HCEC 1CT (cell line): Measurements from ENCODE around the gene PPP1R1C.
"Not testable (repeated sequence)": the region's sequence is repeated elsewhere in the genome, so short reads cannot be mapped to it uniquely, and the experiment has no call there.

Experiments used
- DNase-seq: peaks from one replicate; pipeline ENCODE4 v3.0.0-alpha.2; 2017

The PPP1R1C gene, protein sequence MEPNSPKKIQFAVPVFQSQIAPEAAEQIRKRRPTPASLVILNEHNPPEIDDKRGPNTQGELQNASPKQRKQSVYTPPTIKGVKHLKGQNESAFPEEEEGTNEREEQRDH

DNA sequence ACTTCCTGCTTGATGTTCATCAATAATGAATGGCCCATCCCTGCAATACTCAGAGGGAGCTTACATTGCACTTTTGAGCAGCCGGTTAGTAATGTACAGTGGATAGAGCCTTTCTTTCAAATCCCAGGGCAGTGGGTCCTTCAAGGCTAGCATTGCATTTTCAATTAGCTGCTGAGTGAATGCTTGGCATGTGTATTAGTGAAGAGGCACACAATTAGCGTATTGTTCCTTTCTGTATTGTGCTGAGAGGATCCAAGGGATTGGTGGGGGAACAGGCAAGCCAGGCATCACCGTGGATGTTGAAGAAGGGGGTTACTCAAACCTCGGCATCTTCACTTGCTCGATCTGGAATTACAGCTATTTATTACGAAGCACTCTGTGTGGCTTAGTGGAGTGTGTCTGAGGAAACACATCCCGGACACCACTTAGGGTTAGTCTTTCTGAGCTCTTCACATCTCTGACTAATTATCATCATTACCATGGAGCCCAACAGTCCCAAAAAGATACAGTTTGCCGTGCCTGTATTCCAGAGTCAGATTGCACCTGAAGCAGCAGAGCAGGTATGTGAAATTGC, at the start of gene PPP1R1C:
TSS of gene PPP1R1C (plus strand) at position 222 of the 574 bp plus-strand sequence. CDS start at position 480, 258 bp downstream.
- DNase-seq, result no peak

DNA sequence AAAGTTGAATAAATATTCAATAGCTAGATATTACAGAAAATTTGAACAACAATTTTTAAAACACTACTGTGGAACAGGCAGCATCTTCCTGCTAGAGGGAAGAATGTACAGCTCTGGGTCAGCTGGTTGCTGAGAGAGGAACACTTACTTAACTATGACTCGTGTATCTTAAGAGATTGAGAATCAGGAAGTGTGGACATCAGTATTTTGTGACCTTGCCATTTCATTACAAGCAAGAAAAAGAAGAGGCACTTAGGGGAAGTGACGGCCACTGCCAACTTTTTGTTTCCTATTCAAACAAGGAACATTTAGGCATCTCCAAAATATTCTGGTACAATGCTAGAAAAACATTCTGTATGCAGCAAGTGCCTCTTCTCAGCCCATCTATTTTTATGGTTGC, 48.2 kb upstream of the PPP1R1C start:
- peak; percentile 39 for DNase-seq

DNA sequence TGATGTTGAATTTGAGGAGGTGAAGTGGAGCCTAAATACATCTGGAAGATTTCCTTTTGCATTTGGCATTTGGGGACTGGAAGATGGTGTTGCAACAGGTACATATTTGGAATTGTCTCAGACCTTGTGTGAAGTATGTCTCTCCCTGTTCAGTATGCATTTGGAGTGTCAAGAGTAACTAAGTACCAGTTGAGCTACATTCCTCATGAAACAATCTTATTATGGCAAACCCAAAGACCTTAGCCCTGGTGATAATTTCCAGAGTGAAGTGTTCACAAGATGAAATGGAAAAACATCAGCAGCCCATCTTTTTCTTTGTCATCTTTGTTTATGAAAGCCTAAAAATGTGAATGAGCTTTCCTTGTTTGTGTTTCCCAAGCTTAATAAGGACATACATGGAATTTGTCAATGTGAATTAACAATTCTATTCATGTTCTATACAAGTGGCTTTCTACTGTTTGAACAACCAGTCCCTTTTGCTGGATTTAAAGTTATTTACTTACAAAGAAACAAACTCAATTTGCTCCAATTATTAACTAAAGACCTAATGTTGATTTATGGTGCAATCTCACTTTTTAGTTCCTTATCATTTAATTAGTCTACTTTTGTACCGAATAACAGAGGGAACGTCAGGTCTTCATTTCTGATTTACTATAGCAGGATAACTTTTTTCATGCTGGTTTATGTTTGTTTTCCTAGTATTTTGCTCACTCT, 42.1 kb upstream of the PPP1R1C start:
- DNase-seq, result no peak

DNA sequence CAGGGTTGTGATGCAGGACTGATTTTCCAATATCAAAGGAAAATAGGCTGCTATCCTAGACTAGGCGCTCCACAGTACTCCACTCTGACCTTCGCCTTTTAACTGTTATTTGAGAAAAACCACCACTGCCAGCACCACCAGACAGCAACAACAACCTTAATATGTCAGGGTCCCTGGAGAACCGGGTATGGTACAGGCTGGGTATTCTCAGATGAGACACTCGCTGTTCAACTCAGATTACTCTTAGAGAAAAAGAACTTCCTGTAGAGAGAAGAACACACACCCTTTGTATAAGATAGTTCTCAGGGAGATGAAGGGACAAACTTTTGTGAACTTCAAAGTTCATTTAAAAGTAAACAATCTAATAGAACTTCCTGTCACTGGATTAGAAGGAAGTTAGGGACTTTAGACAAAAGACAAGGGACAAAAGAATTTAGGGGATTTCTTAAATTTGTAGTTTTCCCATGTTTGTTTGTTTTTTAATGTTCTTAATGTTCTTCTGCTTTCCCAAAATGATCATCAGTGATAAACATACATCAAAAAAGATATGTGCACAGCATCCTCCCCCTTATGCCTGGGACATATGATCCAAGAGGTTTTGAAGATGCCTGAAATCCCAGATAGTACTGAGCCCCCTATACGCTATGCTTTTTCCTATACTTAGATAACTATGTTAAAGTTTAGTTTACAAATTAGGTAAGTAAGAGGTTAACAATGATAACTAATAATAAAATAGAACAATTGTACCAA, 41.3 kb upstream of the PPP1R1C start:
- DNase-seq, result no peak

DNA sequence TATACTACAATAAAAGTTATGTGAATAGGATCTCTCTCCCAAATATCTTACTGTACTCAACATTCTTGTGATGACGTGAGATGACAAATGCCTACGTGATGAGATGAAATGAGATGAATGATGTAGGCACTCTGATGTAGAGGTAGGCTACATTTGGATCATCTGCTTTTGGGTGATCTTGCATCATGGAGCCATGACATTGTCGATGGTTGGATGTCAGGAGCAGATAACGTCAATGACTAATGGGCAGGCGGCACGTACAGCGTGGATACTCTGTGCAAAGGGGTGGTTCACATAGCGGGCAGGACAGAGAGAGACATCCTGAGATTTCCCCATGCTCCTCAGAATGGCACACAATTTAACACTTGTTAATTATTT, 40.8 kb upstream of the PPP1R1C start:
- no peak for DNase-seq

DNA sequence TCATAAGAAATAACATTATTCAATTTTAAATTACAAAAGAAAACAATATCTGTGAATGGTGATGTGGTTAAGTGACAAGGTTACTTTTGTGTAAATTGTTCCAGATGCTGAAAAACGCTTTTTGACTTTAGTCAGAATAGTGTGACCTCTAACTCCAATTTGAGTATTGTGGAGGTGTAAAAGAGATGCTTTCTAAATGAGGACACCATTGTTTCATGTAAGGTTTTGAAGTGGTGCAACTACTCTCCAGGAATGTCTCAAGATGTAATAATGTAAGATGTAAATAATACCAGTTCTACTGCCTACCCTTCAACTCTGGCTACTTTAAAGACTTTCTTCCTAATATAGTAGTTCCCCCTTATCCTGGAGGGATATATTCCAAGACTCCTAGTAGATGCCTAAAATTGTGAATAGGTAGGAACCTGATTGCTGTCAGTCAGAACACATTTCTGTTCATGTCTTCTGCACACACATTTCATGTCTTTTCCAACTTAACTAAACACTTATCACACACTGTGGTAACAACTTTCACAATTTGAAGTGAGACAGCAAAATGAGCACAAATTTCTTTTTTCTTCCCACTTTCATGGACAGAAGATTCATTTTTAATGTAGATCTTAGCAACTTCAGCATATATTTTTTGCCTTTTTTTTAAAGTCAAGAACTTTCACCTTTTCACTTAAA, 39.1 kb upstream of the PPP1R1C start:
- no peak for DNase-seq

DNA sequence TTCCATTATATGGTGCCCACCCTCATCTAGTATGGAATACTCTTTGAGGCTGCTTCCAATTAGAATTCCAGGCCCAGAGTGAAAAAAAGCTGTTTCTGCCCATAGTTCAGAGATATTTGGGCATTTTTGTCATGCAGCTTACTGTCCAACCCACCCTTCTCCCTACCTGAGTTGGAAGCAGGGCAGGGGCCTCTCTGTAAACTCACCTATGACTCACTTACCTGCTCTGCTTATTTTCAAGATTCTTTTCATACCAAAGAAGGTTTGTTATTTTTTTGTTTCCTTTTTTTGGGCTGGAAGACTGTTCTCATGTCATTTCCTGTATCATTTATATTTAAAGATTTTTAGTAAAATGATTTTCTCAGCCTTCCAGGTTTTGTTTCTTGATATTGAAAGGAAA, 38.4 kb upstream of the PPP1R1C start:
- DNase-seq, result no peak

DNA sequence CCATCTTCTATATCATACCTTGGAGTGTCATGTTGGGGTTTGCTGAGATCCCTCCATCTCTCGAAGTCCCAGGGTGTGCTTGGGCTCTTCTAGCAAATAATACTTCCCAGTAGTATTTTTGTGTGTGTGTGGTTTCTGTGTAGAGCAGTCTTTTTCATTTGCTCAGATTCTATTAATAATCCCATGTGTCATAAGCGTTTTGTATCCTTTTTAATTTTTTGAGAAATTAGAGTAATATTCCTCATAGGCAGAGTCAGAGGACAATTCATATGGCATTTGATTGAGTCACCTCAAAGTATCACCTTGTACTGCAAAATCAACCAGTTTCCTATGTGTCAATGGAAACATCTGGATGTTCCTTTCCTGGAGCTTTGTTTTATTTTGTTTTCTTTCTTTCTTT, 37.4 kb upstream of the PPP1R1C start:
- peak; percentile 35 for DNase-seq

DNA sequence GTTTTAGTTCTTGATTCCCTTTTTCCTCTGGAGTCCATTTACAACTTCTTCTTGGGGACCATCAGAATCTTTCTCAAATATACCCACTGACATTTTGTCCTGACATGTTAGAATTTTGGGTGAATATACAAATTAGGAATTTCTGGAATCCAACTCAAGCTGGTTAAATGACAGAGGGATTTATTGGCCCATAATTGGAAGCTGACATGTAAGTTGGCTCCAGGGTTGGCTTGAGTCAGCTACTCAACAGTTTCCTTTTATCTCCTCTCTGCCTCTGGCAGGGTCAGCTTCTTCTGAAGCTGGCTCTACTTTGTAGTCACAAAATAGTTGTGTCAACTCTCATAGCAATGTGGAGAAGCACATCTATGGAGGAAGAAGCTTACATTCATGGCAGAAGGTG, 36.6 kb upstream of the PPP1R1C start:
- DNase-seq, result peak; percentile 57

DNA sequence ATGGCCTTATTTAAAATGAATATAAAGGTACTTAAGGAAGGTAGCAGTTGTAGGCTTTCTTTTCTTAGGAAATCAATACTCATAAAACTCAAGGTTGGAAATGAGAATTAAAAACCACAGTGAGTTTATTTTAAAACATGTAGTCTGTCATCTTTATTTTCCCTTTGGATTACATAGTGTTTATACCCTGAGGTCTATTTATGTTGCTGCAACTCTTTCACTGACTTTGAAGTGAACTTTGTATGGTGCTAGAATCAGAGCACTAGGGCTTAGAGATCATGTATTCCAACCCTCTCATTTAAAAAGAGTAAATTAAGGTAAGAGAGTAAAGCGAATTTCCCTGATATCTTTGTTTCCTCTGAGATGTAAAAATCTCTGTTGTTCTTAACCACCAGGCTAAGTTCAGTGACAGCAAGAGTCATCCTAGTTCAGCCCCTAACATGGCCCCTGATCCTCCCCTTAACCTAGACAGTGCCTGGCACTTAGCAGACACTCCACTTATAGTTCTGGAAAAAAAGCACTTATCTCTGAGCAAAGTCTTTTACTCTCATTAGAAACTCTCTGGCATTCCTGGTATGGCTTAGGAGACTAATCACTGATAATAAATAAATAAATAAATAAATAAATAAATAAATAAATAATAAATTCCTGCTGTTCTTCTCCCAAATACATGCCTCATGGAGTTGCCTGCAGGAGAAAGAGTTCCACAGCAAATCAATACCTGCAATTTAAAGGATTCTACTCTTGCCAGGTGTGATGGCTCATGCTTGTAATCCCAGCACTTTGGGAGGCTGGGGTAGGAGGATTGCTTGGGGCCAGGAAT, 33.0 kb upstream of the PPP1R1C start:
- no peak for DNase-seq

DNA sequence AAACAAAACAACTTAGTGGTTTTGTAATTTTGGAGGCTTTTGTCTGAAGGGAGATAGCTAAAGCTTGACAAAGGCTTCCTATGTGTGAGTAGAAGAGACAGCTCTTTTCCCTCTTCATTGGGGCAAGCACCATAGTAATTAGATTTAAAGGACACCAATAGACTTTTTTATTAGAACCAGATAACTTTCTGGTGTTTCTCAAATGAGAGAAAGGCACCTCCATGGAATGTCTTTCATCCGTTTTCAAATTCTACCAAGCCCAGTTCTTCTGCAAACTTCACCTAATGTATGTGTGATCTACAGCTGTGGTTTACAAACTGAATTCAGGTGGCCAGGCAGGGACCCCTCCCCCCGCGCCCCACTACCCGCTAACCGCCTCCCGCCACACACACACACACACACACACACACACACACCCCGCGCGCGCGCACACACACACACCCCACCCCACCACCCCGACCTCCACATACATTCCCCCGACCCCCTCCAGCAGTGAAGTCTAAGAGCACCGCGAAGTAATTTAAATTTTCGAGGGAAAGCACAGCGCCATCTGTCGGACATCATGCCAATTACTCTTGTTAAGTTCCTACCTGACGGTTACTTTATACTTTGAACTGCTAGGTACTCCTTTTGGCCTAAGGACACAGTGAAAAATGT, 31.6 kb upstream of the PPP1R1C start:
- peak; percentile 52 for DNase-seq

DNA sequence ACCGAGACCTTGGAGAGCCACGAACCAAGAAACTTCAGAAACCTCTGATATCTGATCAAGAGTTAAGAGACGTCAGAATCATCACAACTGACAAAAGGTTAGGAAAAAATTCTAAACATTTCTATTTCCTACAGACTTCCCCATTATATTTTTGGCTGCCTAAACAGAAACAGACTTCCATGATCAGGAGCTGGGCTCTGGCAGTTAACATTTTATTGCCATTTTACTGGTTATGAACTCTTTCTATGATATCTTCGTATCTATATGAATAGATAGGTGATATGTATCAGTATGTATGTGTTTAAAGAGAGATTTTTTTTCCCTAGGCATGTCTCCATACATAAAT, 31.1 kb upstream of the PPP1R1C start:
- peak; percentile 26 for DNase-seq

DNA sequence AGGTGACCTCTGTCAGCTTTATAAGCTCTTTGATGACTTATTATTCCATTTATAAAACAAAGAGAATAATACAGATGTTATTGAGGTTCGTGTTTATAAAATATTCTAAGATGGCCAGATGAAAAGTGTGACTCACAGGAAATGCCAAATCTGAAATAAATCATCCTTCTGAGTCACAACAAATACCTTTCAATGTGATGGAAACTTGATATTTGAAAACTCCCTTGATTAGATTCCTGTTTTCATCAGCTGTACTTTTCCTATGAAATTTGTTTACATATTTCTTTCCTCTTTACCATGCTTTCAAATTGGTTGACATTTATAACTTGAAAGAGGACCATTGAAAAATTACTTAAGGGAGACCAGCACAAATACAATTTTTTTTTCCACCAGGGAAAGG, 30.6 kb upstream of the PPP1R1C start:
- peak; percentile 93 for DNase-seq

DNA sequence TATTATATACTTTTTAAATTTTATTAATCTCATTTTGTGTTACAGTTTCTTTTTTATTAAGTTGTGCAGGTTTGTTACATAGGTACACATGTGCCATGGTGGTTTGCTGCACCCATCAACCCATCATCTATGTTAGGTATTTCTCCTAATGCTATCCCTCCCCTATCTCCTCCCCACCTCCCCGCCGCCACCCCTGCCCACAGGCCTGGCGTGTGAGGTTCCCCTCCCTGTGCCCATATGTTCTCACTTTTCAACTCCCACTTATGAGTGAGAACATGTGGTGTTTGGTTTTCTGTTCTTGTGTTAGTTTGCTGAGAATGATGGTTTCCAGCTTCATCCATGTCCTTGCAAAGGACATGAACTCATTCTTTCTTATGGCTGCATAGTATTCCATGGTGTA, 29.8 kb upstream of the PPP1R1C start:
- not testable (repeated sequence) for DNase-seq

DNA sequence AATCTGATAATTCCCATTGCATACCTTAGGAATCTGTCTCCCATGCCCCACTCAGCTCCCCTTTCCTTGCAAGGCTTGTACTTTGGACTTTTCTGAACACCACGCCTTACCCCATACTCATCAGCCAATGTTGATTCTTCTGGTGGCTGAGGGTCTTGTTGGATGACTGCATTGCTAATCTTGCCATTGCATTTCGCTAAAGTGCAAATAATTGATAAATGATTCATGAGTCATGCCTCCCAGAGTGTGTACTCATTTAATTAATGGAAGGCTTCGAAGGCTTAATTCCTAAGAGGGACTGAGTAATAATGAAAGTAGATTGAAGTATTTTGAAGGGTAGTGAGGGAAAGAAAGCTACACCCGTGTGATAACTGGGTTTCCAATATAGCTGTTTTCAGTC, 28.0 kb upstream of the PPP1R1C start:
- no peak for DNase-seq

DNA sequence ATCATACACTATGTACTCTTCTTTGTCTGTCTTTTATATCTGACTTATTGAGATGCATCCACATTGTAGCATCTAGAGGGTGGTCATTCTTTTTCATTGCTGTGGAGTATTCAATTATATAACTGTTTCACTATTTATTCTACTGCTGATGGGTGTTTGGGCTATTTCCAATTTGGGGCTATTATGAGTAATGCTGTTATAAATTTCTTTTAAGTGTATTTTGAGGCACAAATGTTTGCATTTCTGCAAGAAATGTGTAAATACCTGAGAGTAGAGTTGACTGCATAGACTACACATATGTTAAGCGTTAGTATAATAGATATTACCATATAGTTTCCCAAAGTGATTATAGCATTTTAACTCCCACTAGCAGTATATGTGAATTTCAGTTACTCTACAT, 26.9 kb upstream of the PPP1R1C start:
- DNase-seq, result no peak

DNA sequence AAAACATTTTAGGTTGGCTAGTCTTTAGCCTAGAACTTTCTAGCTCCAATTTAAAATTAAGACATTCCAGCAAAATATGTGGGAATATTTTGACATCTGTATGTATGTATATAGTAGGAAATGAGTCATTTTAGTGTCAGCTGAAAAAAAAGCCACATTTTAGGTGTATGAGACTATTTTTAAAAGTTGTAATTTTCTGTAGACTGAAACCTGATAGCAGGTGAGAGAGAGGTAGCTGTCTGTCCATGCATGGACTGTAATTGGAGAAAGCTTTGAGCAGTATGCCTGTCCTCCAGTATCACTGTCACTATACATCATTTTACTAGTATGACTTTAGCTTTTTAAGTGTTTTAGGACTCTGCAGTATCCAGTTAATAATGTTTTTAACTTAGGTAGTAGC, 26.1 kb upstream of the PPP1R1C start:
- DNase-seq, result peak; percentile 56

DNA sequence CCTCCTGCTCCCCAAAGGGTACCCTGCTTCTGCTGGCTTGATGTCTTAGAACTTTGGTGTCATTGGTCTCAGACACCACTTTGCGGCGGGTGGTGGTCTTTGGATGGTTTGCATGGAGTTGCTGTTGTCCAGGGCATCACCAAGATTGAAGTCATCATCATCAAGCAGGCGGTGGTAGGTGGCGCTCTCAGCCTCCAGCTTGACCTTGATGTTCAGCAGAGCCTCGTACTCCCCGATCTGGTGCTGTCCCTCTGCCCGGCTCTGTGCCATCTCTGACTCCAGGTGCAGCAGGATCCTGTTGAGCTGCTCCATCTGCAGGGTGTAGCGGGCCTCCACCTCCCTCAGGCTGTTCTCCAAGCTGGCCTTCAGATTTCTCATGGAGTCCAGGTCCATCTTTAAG, 24.5 kb upstream of the PPP1R1C start:
- not testable (repeated sequence) for DNase-seq

DNA sequence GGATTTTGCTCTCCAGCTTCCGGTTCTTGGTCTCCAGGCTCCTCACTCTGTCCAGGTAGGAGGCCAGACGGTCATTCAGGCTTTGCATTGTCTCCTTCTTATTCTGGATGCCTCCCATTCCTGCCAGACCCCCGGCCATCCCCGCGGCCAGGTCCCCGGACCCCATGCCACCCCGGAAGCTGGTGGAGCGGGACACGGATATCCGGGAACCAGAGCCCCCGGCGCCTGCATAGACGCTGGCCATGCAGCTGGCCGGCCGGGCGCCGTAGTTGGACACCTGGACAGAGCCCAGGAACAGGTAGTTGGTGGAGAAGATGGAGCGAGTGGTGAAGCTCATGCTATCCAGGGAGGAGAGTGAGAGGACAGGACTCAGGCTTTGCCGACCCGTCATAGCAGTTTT, 23.5 kb upstream of the PPP1R1C start:
- no peak for DNase-seq

DNA sequence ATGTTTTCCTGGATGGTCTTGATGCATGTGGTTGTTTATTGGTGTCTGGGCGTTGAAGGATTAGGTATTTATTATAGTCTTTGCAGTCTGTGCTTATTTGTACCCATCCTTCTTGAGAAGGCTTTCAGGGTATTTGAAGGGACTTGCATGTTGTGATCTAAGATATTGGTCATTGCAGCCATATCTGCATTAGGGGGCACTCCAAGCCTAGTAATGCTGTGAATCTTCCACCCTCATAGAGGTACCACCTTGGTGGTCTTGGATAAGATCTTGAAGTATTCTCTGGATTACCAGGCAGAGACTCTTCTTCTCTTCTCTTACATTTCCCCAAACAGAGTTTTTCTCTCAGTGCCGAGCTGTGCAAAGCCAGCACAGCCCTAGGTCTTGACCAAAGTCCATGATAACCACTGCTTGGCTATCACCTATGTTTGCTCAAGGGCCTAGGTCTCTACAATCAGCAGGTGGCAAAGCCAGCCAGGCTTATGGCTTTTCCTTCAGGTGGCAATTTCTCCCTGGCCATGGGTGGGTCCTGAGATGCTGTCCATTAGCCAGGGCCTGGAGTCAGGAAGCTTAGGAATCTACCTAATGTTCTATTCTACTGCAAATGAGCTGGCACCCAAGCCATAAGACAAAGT, 15.4 kb upstream of the PPP1R1C start:
- no peak for DNase-seq

DNA sequence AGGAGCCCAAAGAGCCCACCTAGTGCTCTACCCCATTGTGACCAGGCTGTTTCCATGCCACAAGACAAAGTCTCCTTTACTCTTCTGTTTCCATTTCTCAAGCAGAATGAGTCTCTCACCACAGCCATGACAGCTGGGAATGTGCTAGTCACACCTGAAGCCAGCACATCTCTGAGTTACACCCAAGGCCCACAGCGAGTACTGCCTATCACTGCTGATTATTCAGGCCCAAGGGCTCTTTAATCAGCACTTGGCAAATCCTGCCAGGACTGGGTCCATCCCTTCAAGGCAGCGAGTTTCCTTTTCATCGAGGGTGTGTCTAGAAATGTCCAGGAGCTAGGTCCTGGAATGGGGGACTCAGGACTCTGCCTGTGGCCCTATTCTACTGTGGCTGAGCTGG, 14.6 kb upstream of the PPP1R1C start:
- DNase-seq, result no peak
